Activated effector memory CD4-positive, alpha-beta T cell treated with anti-CD3 and anti-CD28 coated beads, Interleukin-2, amount 50 U/mL, for 16 hours (primary cell): ENCODE results near the gene SERPINB1.
"Not testable (repeated sequence)": the region's sequence is repeated elsewhere in the genome, so short reads cannot be mapped to it uniquely, and the experiment has no call there.

Experiments used
- DNase-seq: peaks from one replicate; pipeline ENCODE4 v3.0.0-alpha.2; 2020

Gene SERPINB1

DNA sequence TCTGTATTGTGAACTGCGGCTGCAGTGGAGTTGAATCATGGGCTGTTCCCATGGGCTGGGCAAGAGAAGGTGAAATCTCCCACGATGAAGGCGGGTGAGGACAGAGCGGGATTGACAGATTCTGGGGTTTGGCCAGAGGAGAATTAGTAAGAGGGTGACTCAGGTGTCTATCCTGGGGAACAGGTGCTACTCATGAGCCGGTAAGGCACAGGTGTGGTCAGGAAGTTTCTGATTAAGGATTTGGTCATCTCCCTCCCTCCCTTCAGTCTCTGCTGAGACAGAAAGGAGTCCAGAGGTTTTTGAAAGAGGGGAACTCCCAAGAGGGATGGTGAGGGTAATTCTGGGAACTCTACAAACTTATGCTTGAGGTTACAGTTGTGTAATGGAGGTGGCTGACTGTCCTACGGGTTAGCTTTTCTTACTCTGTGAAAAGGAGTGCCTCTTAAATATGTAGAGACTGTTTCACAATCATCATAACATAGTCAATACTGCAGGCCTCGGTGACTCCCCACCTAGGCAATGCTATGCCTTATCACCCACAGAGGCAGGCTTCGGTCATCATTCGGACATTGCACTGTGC, 31.5 kb downstream of the SERPINB1 start:
- DNase-seq: no peak

DNA sequence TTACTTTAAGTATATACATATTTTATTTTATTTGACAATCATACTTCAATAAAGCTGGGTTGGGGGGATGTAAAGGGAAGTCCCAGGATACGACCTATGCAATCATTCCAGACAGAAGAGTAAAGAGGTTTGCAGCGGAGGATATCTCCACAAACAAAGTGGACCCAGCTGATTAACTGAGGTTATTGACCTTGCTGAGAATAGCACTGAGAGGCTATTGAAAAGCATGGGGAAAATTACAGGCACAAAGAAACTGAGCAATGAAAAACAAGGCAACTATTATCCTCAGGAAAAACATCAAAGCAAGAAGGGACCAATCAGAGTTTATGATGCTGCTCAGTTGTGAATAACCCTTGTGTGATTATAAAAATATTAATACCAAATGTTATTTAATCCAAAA, 32.6 kb downstream of the SERPINB1 start:
- DNase-seq: no peak

DNA sequence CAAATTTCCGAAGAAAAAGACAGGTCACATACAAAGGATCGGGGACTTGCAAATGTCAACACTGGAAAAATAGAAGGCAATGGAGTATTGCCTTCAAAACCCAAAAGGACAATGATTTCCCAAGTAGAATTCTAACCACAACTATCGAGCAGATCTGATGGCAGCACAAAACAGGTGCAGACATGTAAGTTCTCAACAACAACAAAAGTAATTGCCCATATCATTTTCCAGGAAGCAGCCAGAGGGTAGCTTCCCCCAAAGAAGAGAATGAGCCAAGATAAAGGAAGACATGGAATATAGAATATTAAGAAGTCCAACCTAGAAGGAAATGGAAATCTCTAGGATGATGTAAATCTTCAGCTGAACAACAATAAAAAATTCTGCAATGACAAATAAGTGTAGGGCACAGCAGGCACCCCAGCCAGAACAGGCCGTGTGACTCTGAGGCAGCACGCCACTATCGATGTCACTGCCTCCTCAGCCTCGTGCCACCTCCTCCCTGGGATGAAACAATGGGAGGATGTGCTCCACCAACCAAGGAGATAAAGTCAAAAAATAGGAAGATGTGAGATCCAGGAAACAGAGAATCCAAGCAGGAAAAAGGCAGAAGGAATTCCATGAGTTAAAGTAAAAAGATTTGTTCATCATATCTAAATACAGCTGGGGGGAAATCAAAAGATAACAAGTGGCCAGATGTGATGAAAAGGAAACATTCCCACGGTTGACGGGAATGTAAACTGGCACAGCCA, 34.1 kb downstream of the SERPINB1 start:
- DNase-seq: no peak

DNA sequence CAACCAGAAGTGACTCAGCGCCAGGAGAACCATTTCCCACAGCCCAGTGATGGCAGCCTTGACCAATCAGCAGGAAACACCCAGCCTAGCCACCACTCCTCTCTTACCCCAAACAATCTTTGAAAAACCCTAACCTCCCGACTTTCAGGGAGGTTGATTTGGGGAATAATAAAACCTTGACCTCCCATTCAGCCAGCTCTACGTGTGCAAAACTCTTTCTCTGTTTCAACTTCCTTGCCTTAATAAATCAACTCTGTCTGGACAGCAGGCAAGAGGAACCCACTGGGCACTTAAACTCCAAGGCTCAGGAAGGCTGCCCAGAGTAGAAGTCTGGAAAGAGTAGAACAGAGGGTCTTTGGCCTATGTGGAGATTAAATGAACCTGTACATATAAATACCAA, 35.0 kb downstream of the SERPINB1 start:
- DNase-seq: no peak

DNA sequence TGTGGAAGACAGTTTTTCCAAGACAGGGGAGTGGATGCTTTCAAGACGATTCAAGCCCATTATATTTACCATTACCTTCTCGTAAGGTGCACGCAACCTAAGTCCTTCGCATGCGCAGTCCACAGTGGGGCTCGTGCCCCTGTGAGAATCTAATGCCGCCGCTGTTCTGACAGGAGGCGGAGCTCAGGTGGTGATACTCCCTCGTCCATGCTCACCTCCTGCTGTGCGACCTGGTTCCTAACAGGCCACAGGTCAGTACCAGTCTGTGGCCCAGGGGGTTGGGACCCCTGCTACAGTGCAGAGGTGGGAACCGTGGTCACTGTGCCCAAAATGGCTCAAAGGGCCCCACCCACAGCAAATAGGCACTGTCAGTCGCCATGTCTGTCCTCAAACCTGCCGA, 36.6 kb downstream of the SERPINB1 start:
- DNase-seq: no peak

DNA sequence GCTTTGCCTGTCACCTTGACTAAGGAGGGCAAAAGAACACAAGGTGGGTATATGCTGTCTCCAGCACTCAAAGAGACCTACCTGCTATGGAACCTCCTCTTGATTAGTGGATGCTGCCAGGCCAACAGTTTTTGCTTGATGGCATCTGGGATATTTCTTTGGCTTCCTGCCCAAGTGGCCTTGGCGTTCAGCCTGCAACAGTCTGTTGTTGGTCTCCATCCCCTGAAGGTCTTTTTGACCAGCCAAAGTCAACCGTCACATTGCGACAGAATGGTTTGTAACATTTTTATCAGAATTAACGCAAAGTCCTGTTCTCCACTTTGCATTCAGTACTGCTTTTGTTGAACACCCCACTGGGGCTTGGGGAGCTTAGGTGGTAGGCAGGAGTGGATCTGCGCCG, 37.1 kb downstream of the SERPINB1 start:
- no peak for DNase-seq

DNA sequence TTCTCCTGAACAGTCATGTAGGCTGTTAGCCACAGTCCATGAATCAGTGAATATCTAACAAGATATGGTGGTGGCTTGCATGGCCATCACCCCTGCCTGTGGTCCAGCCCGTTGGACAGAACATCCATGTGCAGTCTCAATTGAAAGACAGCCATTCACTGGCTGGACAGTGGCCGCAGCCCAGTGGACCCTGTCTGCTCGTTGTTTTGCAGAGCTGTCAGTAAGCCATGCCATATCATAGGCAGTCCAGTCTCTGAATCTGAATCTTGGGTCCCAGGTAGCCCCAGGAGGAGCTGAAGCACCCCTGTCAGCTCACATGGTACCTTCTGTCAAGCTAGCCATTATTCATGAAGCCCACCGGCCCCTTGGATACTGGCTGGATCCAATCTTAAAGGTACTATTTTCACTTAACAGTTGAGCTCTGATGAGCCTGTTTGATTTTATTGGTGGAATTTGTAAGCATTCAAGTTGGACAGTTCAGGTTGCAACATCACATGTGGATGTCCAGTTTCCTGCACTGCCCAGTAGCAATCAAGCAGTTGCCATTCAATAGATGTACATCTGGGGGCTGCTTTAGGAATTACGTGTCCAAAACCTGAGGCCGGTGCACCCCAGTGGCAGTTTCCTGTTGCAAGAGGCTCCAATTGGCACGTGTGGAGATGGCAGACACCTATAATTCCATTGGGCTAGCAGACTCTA, 37.8 kb downstream of the SERPINB1 start:
- no peak for DNase-seq

DNA sequence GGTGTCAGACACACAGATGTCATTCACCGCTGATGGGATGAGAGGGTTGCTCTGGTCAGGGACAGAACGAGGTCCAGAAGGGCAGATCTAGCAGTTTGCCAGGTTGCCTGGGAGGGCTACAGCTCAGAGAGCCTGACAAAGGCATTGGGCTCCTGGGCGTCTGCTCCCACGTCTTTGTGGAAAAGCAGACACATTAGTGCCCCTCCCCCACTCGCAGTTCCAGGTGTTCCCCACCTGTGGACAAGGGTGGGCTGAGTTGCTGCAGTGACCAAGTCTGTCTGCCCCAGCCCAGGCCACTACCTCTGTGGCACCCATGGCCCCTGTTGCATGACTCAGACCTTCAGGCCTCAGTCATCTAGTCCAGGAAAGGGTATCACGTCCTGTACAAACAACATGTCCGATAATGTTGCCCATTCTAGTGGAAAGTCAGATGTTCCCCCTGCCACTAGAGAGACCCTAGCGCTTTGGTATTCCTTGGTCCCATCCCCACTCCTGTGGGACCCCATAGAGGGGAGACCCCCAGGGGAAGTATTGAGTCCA, 39.1 kb downstream of the SERPINB1 start:
- DNase-seq: no peak

DNA sequence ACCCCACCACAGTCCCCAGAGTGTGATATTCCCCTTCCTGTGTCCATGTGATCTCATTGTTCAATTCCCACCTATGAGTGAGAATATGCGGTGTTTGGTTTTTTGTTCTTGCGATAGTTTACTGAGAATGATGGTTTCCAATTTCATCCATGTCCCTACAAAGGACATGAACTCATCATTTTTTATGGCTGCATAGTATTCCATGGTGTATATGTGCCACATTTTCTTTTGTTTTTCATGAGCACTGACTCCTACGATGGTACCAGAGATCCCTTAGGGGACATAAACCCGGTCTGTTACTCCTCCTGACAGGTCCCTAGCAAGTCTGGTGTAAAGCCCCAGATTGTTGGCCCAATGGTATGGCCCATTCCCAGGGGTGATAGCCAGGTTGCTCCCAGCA, 40.0 kb downstream of the SERPINB1 start:
- DNase-seq: not testable (repeated sequence)

DNA sequence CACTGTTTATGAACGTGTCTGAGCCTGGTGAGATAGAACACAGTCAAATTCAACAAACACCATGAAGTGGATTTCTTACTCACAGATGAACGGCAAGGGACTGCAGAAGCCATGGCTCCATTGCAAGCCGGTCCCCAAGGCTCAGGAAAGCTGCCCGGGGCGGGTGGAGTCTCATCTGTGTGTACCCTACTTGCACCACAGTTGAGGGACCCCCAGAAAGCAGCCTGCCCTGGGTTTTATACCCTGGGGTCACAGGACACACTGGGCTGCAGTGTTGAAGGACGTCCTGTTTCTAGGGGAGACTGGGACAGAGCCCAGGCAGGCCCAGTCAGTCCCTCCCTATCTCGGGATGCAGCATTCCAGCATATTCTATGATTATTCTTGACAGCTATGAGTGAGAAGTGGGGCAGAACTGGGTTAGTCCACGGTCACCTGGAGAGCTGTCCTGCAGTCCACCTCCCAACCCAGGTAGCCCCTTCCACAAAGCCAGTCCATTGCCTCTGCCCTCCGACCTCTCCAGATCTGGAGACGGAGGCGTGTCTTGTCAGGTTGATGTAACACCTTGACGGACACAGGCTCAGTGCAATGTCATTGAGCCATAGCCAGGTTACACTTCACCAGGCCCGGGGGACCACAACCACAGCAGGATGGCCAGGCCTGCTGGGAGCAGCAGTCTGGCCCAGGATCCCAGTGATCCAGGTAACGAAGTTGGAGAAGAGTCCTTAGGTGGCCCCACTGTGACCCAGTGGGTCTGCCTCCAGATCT, 40.9 kb downstream of the SERPINB1 start:
- no peak for DNase-seq

DNA sequence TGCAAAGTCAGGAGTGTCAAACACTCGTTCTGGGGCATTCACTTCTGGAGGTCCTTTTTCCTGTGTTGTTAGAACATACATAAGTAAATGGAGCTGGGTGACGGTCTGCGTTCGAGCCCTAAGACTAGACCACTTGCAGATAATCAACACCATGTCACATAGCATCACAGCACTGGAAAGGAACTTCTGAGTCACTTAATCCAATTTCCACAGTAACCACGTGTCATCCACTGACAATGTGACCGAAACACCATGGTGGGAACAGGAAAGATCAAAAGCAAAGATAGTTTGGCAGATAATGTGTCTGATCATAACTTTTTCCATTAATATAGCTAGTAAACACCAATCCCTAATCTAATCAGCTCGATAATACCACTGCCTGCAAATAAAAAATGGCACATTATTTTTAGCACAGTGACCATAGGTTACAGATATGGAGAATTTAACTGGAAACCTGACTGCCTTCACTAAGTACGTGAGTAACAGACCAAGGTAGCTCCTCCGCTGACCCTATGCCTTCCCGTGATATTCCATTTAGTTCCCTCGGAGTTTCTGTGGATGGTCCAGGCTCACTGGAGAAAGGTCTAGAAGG, 41.6 kb downstream of the SERPINB1 start:
- DNase-seq: no peak

DNA sequence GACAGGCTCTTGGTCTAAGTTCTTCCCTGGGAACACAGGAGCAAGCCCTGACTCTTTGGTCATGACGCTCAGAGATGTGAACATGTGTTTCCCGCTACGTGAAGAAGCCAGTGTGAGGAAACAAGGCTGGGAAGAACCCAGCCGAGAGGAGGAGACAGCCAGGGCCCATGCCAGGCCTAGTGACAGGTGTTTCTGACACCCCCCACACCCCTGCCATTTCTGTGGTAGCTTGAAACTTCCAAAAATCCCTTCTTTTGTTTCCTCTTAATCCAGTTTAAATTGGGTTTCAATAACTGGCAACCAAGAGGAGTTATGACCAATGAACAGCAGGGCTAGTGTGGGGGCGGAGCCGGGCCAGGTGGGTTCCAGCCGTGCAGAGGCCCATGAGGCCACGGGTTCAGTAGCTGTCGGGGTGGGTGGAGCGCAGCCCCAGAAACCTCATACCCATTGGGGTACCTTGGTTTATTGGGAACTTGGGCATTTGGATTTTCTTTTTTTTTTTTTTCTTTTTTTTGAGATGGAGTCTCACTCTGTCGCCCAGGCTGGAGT, 43.0 kb downstream of the SERPINB1 start:
- no peak for DNase-seq

DNA sequence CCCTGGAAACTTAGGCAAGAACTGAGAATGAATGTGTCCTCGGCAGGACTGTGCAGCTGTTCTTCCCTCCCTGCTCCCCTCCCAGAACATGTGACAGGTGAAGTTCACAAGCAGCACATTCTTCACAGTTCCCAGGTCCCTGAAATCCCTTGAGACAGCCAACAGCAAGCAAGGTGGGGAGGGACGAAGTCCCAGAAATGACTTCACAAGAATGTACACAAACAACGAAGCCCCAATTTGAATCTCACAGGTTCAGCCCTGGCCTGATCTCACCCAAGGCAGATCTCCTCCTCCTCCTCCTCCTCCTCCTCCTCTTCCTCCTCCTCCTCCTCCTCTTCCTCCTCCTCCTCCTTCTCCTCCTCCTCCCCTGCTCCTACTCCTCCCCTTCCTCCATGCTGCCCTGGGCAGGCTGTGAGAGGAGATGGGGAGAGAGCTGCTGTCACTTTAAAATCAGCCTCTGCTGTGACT, 44.1 kb downstream of the SERPINB1 start:
- no peak for DNase-seq

DNA sequence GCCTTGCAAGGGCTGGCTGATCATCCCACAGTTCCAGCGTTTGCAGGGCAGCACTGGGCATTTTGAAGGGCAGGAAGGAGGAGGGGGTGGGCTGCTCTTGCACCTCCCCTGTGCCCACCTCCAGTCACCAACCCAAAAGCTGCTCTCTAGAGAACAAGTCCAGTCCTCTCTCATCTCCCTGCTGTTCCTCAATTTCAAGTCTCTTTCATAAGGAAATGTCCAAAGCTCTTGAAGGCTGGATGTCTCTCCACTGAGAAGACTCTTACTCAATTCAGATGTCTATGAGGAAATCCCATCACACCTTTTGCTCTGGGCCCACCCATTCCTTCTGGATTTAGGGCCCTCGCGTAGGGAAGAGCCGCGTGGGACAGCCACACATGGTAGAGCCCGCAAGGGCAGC, 44.8 kb downstream of the SERPINB1 start:
- DNase-seq: no peak

DNA sequence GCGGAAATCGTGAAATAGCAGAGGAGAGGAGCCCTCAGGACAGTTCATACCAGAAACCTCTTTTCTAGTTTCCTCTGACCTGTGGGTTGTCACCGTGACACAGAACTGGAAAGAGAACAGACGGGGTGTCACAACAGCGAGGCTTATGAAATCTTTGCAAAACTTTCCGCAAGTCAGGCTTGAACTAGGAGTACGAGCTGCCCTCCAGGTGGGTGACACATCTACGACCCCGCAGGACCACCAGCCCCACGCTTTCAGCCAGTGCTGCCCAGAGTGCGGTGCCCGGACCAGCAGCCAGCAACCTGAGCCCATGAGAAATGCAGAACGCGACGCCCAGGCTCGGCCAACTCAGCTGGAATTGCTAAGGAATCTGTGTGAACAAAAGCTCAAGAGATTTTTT, 45.7 kb downstream of the SERPINB1 start:
- DNase-seq: no peak

DNA sequence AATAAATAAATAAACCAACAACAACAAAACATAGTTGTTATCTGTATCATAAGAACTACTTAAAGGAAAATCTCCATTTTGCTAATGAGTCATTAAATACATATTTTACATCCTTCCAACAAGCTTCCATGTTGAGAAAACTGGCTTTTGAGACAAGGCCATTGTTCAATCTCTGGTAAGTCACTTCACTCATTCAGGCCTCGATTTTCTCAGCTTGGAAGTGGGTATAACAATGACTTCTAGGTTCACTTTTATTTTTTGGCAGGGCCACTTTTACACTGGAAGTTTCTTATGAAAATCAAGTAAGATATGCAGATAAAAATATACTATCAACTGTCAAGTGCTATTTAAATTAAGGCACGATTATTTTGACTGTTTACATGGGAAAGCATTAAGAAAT, 46.5 kb downstream of the SERPINB1 start:
- no peak for DNase-seq

DNA sequence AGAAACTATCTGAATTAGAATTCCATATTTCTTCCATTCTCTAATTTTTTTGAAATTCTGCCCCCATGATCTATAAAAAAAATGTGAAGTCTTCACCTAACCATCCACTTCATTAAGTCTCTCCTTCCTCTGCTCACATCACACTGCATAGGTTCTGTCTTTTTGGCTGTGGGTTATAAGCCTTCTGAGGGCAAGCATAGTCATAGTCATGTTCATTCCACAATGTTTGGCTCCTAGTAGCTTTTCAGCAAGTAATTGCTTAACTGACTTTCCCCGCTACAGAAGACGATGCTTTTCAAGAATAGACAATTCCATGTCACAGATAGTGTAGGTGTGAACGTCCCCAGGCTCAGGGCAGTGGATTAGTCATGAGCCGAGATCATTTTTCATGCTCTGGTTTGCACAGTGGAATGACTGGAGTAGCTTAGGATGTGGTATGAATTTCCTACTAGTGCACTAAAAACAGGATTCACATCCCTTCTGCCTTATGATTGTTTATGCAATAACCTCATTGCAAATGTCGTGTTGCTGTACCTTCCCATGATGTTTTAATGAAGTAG, 47.4 kb downstream of the SERPINB1 start:
- no peak for DNase-seq

DNA sequence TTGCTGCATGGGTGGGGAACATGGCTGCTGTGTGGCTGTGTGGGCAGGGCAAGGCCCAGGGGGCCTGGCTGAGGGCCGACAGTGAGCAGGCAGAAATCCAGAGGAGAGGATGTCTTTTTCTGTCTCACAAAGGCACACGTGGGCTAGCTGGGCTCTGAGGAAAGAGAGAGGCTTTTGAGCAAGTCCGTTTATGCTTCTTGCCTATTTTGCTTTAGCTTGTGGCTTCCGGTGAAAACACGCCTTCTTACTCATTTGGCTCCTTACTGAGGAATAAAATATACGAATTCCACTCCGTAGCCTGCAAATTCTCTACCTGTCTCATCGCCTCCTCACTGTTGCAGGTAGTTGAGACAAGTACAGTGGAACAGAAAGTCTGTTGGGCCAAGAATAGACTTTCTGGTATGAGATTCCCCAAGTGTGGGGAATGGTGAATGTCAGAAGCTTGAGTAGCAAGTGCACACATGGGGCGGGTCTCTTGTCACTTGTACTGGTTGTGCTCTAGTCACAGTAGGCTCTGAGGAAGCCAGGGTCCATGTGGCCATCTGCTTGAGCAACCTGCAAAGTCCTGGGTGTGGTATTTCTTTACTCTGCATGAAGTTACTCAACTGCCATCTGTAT, 48.0 kb downstream of the SERPINB1 start:
- no peak for DNase-seq

DNA sequence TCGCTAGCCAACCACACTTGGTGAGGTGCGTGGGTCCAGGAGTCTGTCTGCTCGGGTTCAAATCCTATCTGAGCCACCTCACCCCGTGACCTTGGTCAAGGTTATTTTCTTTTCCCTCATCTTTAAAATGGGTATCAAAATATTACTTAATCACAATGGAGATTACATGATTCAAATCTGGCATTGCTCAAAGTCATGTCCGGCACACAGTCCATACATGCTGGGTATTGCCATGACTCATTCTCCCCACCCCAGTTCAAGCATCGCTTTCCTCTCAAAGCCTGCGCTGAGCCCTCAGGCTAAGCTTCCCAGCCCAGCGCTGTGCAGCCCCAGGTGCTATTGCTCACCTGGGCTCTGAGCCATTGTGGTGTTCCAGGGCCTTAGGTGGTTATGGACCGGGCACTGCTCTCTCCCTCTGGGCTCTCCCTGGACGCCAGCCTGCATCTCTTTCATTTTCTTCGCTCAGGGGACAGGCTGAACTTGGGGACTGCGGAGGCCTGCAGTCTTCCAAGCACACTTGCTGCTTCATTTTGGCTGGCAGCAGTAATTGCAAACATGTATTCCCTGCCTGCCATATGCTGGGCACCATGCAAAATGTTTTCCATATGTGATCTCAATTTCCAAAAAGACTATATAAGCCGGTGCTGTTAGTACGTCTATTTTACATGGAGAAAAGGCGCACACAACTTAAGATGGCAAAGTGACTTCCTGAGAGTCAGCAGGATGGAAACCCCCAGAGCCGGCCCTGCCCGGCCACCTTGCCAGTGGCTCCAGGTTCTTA, 49.1 kb downstream of the SERPINB1 start:
- no peak for DNase-seq

DNA sequence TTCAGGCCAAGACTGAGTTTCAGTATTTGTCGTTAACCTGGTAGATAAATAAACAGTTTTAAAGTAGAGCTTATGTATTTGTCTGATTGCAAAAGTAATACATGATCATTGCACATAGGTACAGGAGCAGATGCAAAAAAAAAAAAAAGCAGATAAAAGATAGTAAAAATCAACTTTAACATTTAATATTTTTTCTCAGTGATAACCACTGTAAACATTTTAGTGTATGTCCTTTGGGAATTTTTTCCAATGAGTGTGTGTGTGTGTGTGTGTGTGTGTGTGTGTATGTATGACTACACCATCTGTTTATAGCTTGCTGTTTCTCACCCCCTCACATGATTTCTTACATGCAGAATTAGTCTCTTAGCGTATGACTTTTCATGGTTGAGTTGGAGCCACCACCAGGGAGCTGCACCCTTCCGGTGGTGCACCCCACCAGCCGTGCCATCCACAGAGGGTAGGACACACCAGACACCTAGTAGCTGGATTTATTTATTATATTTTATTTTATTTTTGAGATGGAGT, 50.2 kb downstream of the SERPINB1 start:
- no peak for DNase-seq
